ENCODE measurements around the gene BCKDHA.
"Not testable (repeated sequence)": the region's sequence is repeated elsewhere in the genome, so short reads cannot be mapped to it uniquely, and the experiment has no call there.

The BCKDHA gene

GRCh38 chr19:41403181-41403970, 5.8 kb downstream of the BCKDHA start:
- DNase-seq = no peak

- no peak for DNase-seq
These were observed 8.2 kb downstream of the BCKDHA start for GRCh38 chr19:41405776-41406175.

- no peak for DNase-seq
These were observed 9.7 kb downstream of the BCKDHA start for GRCh38 chr19:41407271-41407670.

GRCh38 chr19:41408256-41408655, 10.6 kb downstream of the BCKDHA start:
- DNase-seq = no peak

GRCh38 chr19:41408846-41409245, 11.2 kb downstream of the BCKDHA start:
- not testable (repeated sequence) for DNase-seq

GRCh38 chr19:41409288-41409687, 11.7 kb downstream of the BCKDHA start:
- no peak for DNase-seq

- DNase-seq = no peak
These were observed 12.9 kb downstream of the BCKDHA start for GRCh38 chr19:41410336-41411054.

GRCh38 chr19:41411100-41411967, 13.7 kb downstream of the BCKDHA start:
- no peak for DNase-seq

- DNase-seq = no peak
These were observed 14.3 kb downstream of the BCKDHA start for GRCh38 chr19:41411968-41412265.

- no peak for DNase-seq
These were observed 15.3 kb downstream of the BCKDHA start for GRCh38 chr19:41412953-41413352.

- no peak for DNase-seq
These were observed 16.3 kb downstream of the BCKDHA start for GRCh38 chr19:41413947-41414346.

- DNase-seq = no peak
These were observed 16.8 kb downstream of the BCKDHA start for GRCh38 chr19:41414461-41414860.

GRCh38 chr19:41415154-41415571, 17.5 kb downstream of the BCKDHA start:
- no peak for DNase-seq

GRCh38 chr19:41416194-41416674, 18.6 kb downstream of the BCKDHA start:
- no peak for DNase-seq

- no peak for DNase-seq
These were observed 22.7 kb downstream of the BCKDHA start for GRCh38 chr19:41420101-41420880.

- DNase-seq = no peak
These were observed 23.7 kb downstream of the BCKDHA start for GRCh38 chr19:41421314-41421713.

GRCh38 chr19:41421973-41422372, 24.4 kb downstream of the BCKDHA start:
- no peak for DNase-seq

GRCh38 chr19:41422456-41422855, 24.8 kb downstream of the BCKDHA start:
- no peak for DNase-seq

- DNase-seq = no peak
These were observed 25.3 kb downstream of the BCKDHA start for GRCh38 chr19:41422955-41423354.

- no peak for DNase-seq
These were observed 26.9 kb downstream of the BCKDHA start for GRCh38 chr19:41424335-41425173.
